Measurements from ENCODE around the gene TMEM41A.

- TF ChIP-seq EP300 (conservative IDR thresholded peaks at IDR 0.05; ENCODE audit: poor library complexity, severe bottlenecking) (no peak), REST (IDR thresholded peaks at IDR 0.05; ENCODE audit: borderline replicate concordance) (no peak), TAF1 (IDR thresholded peaks at IDR 0.05; ENCODE audit: low read depth) (no peak), EZH2 (IDR thresholded peaks at IDR 0.05; ENCODE audit: borderline replicate concordance, insufficient read depth, low read length, poor library complexity, severe bottlenecking) (no peak), POLR2AphosphoS5 (IDR thresholded peaks at IDR 0.05) (no peak)
- TF ChIP-seq, protein P1, sequence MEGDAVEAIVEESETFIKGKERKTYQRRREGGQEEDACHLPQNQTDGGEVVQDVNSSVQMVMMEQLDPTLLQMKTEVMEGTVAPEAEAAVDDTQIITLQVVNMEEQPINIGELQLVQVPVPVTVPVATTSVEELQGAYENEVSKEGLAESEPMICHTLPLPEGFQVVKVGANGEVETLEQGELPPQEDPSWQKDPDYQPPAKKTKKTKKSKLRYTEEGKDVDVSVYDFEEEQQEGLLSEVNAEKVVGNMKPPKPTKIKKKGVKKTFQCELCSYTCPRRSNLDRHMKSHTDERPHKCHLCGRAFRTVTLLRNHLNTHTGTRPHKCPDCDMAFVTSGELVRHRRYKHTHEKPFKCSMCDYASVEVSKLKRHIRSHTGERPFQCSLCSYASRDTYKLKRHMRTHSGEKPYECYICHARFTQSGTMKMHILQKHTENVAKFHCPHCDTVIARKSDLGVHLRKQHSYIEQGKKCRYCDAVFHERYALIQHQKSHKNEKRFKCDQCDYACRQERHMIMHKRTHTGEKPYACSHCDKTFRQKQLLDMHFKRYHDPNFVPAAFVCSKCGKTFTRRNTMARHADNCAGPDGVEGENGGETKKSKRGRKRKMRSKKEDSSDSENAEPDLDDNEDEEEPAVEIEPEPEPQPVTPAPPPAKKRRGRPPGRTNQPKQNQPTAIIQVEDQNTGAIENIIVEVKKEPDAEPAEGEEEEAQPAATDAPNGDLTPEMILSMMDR (IDR thresholded peaks at IDR 0.05; ENCODE audit: poor library complexity, severe bottlenecking): no peak
These were observed 32.0 kb upstream of the TMEM41A start for GRCh38 chr3:185530856-185531255.
